HG03097 (cell line): ENCODE results near the gene LIN9.
"Not testable (repeated sequence)": the region's sequence is repeated elsewhere in the genome, so short reads cannot be mapped to it uniquely, and the experiment has no call there.

ENCODE experiments used
- ATAC-seq: cut with Tn5 transposase; IDR thresholded peaks from one replicate; pipeline ENCODE4 v1.9.1; 2021; ENCODE audit not compliant: unreplicated experiment, low FRiP score

The LIN9 gene

GRCh38 chr1:226276987-226277386, 32.0 kb downstream of the LIN9 start:
- no peak for ATAC-seq

- no peak for ATAC-seq
These were observed 32.8 kb downstream of the LIN9 start for GRCh38 chr1:226276077-226276682.

- ATAC-seq = no peak
These were observed 34.8 kb downstream of the LIN9 start for GRCh38 chr1:226274138-226274537.

GRCh38 chr1:226272233-226272902, 36.6 kb downstream of the LIN9 start:
- not testable (repeated sequence) for ATAC-seq

DNA sequence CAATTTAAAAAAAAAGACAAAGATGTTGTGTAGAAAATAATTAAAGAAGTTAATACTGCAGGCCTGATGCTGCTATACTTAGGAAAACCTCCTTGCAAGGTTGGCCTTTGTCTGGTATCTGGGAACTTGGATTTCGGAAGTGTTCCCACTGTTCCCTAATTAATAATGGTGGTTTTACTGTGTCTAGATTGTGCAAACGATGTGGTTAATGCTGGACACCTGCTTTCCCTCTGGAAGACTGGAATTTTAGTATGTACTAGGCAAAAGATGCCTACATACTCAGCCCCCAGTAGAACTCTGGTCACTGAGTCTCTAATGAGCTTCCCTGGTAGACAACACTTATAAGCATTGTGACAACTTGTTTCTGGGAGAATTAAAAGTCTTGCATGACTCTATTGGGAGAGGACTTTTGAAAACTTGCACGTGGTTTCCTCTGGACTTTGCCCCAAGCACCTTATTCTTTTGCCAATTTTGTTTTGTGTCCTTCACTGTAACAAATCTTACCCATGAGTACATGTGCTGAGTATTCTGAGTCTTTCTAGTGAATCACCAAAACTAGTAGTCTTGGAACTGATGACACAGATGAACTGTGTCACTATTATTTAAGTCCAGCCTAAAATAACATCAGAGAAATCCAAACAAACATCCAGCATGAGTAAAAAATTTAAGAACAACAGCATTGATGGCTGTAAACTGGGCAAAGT, 40.4 kb downstream of the LIN9 start:
- ATAC-seq = no peak

GRCh38 chr1:226261818-226262217, 47.1 kb downstream of the LIN9 start:
- ATAC-seq = no peak

DNA sequence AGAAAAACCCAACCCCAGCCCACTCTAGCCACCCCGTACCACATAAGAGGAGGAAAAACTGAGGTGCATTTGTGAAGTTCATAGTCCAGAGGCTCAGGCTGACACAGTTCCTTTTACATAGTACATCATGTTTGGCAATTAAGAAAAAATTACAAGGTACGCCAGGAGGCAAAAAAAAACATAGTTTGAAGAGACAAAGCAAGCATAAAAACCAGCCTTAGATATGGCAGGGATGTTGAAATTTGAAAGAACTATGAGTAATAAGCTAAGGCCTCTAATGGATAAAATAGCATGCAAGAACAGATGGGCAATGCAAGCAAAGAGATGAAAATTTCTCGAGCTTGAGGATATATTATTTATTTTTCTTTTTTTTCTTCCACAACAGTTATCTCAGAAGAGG, 53.6 kb downstream of the LIN9 start:
- ATAC-seq = no peak

GRCh38 chr1:226253933-226254332, 55.0 kb downstream of the LIN9 start:
- no peak for ATAC-seq

GRCh38 chr1:226252841-226253240, 56.1 kb downstream of the LIN9 start:
- ATAC-seq = not testable (repeated sequence)

DNA sequence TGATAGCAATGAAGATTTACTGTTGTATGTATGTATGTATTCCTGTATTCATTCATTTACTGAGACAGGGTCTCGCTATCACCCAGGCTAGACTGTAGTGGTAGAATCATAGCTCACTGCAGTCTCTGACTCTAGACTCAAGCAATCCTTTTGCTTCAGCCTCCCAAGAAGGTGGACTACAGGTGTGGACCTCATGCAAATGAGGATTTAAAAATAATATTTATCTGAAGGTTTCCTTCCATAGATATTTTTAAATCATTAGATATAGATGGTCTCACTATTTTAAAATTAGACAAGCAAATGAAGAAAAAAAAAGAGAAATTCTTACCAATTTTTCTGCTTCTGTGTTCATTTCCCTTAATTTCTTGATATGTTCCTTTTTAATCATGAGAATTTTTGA, 58.5 kb downstream of the LIN9 start:
- ATAC-seq = no peak

GRCh38 chr1:226248796-226249195, 60.2 kb downstream of the LIN9 start:
- ATAC-seq = no peak

DNA sequence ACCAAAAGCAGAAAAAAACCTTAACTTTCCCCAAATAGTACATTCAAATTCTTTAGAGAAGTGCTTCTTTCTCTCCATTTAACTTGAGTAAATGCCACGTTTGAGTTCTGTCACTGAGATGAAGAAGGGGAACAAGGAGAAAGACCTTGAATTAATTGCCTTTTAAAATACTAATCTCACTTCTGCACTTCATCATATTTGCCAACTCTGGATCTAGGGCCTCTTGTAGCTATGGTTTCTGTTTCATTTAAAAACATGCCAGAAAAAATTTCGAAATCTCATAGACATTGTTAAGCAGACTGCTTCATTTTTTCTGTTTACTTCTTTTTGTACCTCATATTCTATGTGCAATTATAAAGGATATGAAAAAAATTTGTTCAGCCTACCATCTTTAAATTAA, 60.9 kb downstream of the LIN9 start:
- no peak for ATAC-seq

GRCh38 chr1:226239421-226239820, 69.5 kb downstream of the LIN9 start:
- no peak for ATAC-seq

GRCh38 chr1:226236826-226237225, 72.1 kb downstream of the LIN9 start:
- no peak for ATAC-seq

GRCh38 chr1:226233806-226234205, 75.2 kb downstream of the LIN9 start:
- no peak for ATAC-seq

- no peak for ATAC-seq
These were observed 75.7 kb downstream of the LIN9 start for GRCh38 chr1:226233293-226233692.

GRCh38 chr1:226226601-226227000, 82.4 kb downstream of the LIN9 start:
- no peak for ATAC-seq

DNA sequence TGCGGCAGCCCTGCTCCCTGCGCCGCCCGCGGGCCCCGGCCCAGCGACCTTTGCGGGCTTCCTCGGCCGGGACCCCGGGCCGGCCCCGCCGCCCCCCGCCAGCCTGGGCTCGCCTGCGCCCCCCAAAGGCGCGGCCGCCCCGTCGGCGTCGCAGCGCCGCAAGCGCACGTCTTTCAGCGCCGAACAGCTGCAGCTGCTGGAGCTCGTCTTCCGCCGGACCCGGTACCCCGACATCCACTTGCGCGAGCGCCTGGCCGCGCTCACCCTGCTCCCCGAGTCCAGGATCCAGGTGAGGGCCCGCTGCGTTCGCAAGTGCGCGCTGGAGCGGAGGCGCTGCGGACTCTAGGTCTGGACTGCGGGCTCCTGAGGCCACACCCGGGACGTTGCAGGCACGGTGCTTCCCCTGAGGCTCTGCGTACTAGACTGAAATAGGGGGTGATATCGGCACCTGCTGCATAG, 85.1 kb downstream of the LIN9 start:
- peak; percentile 48 for ATAC-seq

- peak; percentile 16 for ATAC-seq
These were observed 85.7 kb downstream of the LIN9 start, which contains the start of gene MIXL1 for GRCh38 chr1:226223157-226223785. TSS of gene MIXL1 (plus strand) at chr1:226223664. CDS start at chr1:226223682, 18 bp downstream.

DNA sequence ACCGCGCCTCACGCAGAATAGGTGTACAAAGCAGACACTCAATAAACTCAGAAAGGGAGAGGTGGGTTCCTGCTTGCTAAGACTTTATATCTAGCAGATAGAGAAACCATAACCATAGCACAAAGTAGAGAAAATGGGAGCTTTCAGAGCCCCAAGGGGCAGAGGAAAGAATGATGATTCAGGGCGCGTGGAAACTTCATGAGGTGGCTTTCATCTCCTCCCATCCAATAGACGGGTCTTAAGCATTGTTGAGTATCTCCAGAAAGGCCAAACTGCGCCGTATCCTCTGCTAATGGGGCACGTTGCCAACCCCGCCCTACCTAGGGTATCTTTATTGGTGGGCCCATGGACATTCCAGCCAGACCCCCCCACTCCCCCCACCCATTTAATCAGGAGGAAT, 86.3 kb downstream of the LIN9 start:
- no peak for ATAC-seq

- ATAC-seq = no peak
These were observed 88.3 kb downstream of the LIN9 start for GRCh38 chr1:226220473-226221189.
